ENCODE data around the gene CERS1.
"Not testable (repeated sequence)": the region's sequence is repeated elsewhere in the genome, so short reads cannot be mapped to it uniquely, and the experiment has no call there.

The CERS1 gene

DNA sequence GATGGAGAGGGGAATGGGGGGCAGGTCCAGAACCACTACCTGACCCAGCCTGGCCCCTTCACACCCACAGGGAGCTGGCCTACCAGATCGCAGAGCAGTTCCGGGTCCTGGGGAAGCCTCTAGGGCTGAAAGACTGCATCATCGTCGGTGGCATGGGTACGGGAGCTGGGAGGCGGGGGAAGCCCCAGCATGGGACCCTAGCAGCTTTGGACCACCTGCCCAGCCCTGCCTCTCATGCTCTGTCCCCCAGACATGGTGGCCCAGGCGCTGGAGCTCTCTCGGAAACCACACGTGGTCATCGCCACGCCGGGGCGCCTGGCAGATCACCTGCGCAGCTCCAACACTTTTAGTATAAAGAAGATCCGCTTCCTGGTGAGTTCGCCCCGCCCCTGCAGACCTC, 25.6 kb upstream of the CERS1 start:
- Histone ChIP-seq H3K4me1 (ENCODE audit: low read length) (peaks cover 13% of the 10 kb centered on the region), H3K9ac (ENCODE audit: low read length) (no peak overlapping the region), H3K27me3 (ENCODE audit: low read depth, low read length) (no peaks in the 10 kb centered on the region), H3K27ac (ENCODE audit: low read length) (no peak overlapping the region), H3K79me2 (ENCODE audit: low read length) (peaks cover 49% of the 10 kb centered on the region), H2AFZ (ENCODE audit: low read depth, low read length) (no peak overlapping the region), H3K4me3 (ENCODE audit: low read length) (no peak overlapping the region), H3K9me3 (ENCODE audit: insufficient read depth, low read length) (no peaks in the 10 kb centered on the region), H3K4me2 (ENCODE audit: low read length) (no peak overlapping the region), H4K20me1 (ENCODE audit: insufficient read depth, low read length) (no peaks in the 10 kb centered on the region), H3K36me3 (replicated peaks; ENCODE audit: low read depth, low read length) (peaks cover 35% of the 10 kb centered on the region)
- TF ChIP-seq EZH2phosphoT487 (IDR thresholded peaks at IDR 0.05; ENCODE audit: low read depth) = no peak
- TF ChIP-seq, protein P1, sequence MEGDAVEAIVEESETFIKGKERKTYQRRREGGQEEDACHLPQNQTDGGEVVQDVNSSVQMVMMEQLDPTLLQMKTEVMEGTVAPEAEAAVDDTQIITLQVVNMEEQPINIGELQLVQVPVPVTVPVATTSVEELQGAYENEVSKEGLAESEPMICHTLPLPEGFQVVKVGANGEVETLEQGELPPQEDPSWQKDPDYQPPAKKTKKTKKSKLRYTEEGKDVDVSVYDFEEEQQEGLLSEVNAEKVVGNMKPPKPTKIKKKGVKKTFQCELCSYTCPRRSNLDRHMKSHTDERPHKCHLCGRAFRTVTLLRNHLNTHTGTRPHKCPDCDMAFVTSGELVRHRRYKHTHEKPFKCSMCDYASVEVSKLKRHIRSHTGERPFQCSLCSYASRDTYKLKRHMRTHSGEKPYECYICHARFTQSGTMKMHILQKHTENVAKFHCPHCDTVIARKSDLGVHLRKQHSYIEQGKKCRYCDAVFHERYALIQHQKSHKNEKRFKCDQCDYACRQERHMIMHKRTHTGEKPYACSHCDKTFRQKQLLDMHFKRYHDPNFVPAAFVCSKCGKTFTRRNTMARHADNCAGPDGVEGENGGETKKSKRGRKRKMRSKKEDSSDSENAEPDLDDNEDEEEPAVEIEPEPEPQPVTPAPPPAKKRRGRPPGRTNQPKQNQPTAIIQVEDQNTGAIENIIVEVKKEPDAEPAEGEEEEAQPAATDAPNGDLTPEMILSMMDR (IDR thresholded peaks at IDR 0.05; ENCODE audit: low read depth, low read length) = no peak

DNA sequence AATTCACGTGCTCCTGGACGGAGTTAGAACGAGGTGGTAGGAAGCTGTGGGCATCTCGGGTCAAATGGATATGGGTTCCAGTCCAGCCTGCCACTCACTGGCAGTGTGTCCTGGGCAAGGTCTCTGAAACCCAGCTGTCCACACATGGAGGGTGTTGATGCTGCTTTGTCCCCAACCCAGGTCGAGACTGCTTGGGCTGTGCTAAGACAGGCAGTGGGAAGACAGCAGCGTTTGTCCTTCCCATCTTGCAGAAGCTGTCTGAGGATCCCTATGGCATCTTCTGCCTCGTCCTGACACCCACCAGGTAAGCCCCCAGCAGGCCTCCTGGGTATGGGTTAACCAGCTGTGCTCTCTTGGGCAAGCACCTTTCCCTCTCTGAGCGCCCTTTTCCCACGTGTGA, 24.4 kb upstream of the CERS1 start:
- H3K4me1 ChIP-seq (ENCODE audit: low read length) = peaks cover 13% of the 10 kb centered on the region
- no peak overlapping the region for H3K27ac ChIP-seq (ENCODE audit: low read length)

DNA sequence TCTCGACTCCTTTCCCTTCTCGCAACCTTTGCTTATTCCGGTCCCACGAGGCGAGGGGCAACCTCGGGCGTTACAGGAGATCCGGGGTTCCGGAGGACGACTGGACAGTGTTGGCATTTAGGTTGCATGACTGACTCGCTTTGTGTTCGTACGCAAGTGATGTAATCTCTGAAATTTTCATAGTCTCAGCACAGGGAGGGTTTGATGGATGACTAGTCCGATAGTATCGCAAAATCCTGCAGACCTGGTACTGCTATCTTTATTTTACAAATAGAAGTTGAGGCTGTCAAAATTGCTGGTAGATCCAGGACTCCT, 23.9 kb upstream of the CERS1 start:
- H3K4me3 ChIP-seq (ENCODE audit: low read length) = peak overlapping the region; percentile 83
- no peak overlapping the region for H3K27ac ChIP-seq (ENCODE audit: low read length)
- H3K4me2 ChIP-seq (ENCODE audit: low read length) = peak overlapping the region; percentile 68
- peak overlapping the region; percentile 69 for H3K9ac ChIP-seq (ENCODE audit: low read length)
- H3K79me2 ChIP-seq (ENCODE audit: low read length) = peaks cover 61% of the 10 kb centered on the region
- no peaks in the 10 kb centered on the region for H3K9me3 ChIP-seq (ENCODE audit: insufficient read depth, low read length)
- H3K4me1 ChIP-seq (ENCODE audit: low read length) = peaks cover 13% of the 10 kb centered on the region
- H3K36me3 ChIP-seq (replicated peaks; ENCODE audit: low read depth, low read length) = peaks cover 32% of the 10 kb centered on the region
- H2AFZ ChIP-seq (ENCODE audit: low read depth, low read length) = no peak overlapping the region
- H3K27me3 ChIP-seq (ENCODE audit: low read depth, low read length) = no peaks in the 10 kb centered on the region
- H4K20me1 ChIP-seq (ENCODE audit: insufficient read depth, low read length) = peaks cover 6% of the 10 kb centered on the region; the same call in 1 of the 2 replicates
- TF ChIP-seq, protein P1 (IDR thresholded peaks at IDR 0.05; ENCODE audit: low read depth, low read length) = no peak
- no peak for TF ChIP-seq EZH2phosphoT487 (IDR thresholded peaks at IDR 0.05; ENCODE audit: low read depth)

More for the DNA sequence above, 24.4 kb upstream of the CERS1 start:
- no peak overlapping the region for H2AFZ ChIP-seq (ENCODE audit: low read depth, low read length)
- peaks cover 28% of the 10 kb centered on the region for H3K36me3 ChIP-seq (replicated peaks; ENCODE audit: low read depth, low read length)
- H4K20me1 ChIP-seq (ENCODE audit: insufficient read depth, low read length) = 0 out of 2 replicates have a peak, but pooled peaks cover under 1% of the 10 kb centered on the region
- peaks cover 55% of the 10 kb centered on the region for H3K79me2 ChIP-seq (ENCODE audit: low read length)
- H3K9me3 ChIP-seq (ENCODE audit: insufficient read depth, low read length) = no peaks in the 10 kb centered on the region
- H3K4me3 ChIP-seq (ENCODE audit: low read length) = peak overlapping the region; percentile 83
- peak overlapping the region; percentile 69 for H3K9ac ChIP-seq (ENCODE audit: low read length)
- H3K27me3 ChIP-seq (ENCODE audit: low read depth, low read length) = no peaks in the 10 kb centered on the region
- H3K4me2 ChIP-seq (ENCODE audit: low read length) = peak overlapping the region; percentile 68
- no peak for TF ChIP-seq EZH2phosphoT487 (IDR thresholded peaks at IDR 0.05; ENCODE audit: low read depth)
- TF ChIP-seq, protein P1 (IDR thresholded peaks at IDR 0.05; ENCODE audit: low read depth, low read length) = no peak

DNA sequence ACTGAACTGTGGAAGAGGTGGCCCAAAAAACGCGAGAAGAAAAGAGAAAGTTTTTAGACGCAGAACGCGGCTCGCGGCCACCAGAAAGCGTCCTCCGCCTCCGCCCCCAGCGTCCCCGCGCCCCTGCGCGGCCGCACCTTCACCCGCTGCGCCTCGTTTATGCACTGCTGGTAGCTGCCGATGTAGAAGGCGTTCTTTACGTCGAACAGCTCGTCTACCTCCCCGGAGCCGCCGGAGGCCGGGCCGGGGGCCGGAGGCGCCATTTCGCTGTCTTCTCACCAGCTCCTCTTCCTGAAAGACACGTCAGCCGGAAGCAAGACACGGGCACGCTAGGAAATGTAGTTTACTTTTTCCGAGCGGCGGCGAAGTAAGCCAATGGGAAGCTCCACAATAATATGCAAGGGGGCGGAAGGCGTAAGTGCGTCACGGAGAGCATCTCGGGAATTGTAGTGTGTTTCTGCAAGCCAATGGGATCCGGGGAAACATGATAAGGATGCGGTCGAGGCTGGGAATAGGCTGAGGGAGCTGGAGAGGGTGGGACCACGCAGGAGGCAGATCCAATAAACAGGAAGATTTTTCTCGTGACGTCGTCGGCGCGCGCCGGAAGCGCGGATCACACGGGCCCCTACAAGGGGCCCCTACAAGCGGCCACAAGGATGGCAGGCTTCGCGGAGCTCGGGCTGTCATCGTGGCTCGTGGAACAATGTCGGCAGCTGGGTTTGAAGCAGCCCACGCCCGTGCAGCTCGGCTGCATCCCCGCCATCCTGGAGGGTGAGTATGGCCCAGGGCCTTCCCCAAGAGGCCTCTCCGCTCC, 23.3 kb upstream of the CERS1 start, which contains the start of the genes COPE and DDX49:
TSS of gene COPE (minus strand) at position 302 of the 814 bp plus-strand sequence. CDS start at position 263, 39 bp downstream.
TSS of gene DDX49 (plus strand) at position 630 of the 814 bp plus-strand sequence. CDS start at position 657, 27 bp downstream.
- Histone ChIP-seq H3K4me3 (ENCODE audit: low read length) (peak within 1 kb of the TSS; percentile 85), H3K36me3 (replicated peaks; ENCODE audit: low read depth, low read length) (peaks cover 27% of the 10 kb centered on the region), H3K9me3 (ENCODE audit: insufficient read depth, low read length) (no peaks in the 10 kb centered on the region), H3K4me1 (ENCODE audit: low read length) (peaks cover 13% of the 10 kb centered on the region), H4K20me1 (ENCODE audit: insufficient read depth, low read length) (peaks cover 6% of the 10 kb centered on the region; the same call in 1 of the 2 replicates), H3K27me3 (ENCODE audit: low read depth, low read length) (no peaks in the 10 kb centered on the region), H3K9ac (ENCODE audit: low read length) (peak within 1 kb of the TSS; percentile 83), H3K27ac (ENCODE audit: low read length) (peak within 1 kb of the TSS; percentile 57), H3K4me2 (ENCODE audit: low read length) (peak within 1 kb of the TSS; percentile 73), H3K79me2 (ENCODE audit: low read length) (peaks cover 64% of the 10 kb centered on the region), H2AFZ (ENCODE audit: low read depth, low read length) (peak within 1 kb of the TSS; percentile 19; the same call in 1 of the 2 replicates)
- TF ChIP-seq EZH2phosphoT487 (IDR thresholded peaks at IDR 0.05; ENCODE audit: low read depth) = no peak
- TF ChIP-seq, protein P1 (IDR thresholded peaks at IDR 0.05; ENCODE audit: low read depth, low read length) = 0 out of 2 replicates have a peak, but pooled peaks have one; percentile 2

DNA sequence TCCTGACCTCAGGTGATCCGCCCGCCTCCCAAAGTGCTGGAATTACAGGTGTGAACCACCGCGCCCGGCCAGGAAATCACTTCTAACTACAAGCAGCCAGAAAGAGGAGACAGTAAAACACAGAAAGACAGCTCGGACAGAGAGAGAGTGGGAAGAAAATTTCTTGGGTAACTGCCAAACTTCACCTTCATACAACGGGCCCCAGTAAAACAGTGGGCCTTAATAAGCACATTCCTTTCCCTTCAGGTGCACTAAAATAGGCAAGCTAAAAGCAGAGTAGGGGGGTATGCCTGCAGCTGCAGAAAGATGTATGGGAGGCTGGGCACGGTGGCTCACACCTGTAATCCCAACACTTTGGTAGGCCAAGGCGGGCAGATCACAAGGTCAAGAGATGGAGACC, 21.6 kb upstream of the CERS1 start:
- Histone ChIP-seq H3K79me2 (ENCODE audit: low read length) (peaks cover 81% of the 10 kb centered on the region), H3K4me1 (ENCODE audit: low read length) (peaks cover 13% of the 10 kb centered on the region), H3K4me3 (ENCODE audit: low read length) (peak overlapping the region; percentile 85; the same call in 1 of the 2 replicates), H4K20me1 (ENCODE audit: insufficient read depth, low read length) (peaks cover 14% of the 10 kb centered on the region; the same call in 1 of the 2 replicates), H3K36me3 (replicated peaks; ENCODE audit: low read depth, low read length) (peaks cover 35% of the 10 kb centered on the region)
- not testable (repeated sequence) for H2AFZ ChIP-seq (ENCODE audit: low read depth, low read length); H3K27ac ChIP-seq (ENCODE audit: low read length); H3K27me3 ChIP-seq (ENCODE audit: low read depth, low read length); H3K9ac ChIP-seq (ENCODE audit: low read length); H3K9me3 ChIP-seq (ENCODE audit: insufficient read depth, low read length); H3K4me2 ChIP-seq (ENCODE audit: low read length)
